Measurements from ENCODE around the gene NFASC. TPM values are rescaled to one million over a fixed set of nuclear protein-coding genes. Genes with fewer than 3 reads are reported as not detected.

NFASC gene
- total RNA-seq, 2 donors from 2014 or later = 0.21 to 0.65 TPM

GRCh38 chr1:204841798-204842197 is 28.9 kb upstream of the NFASC start:
- H3K27ac Mint-ChIP-seq = no peak overlapping the region
- peaks cover 29% of the 10 kb centered on the region for H3K27me3 Mint-ChIP-seq
- no peak for ATAC-seq (replicated peaks)
- H3K4me3 Mint-ChIP-seq = no peak overlapping the region
- peaks cover 4% of the 10 kb centered on the region for H3K9me3 Mint-ChIP-seq
- H3K36me3 Mint-ChIP-seq (ENCODE audit: low read depth) = no peaks in the 10 kb centered on the region
- H3K4me1 Mint-ChIP-seq = peaks cover 7% of the 10 kb centered on the region

GRCh38 chr1:204842369-204842768 is 28.3 kb upstream of the NFASC start:
- no peak for ATAC-seq (replicated peaks)
- no peak overlapping the region for H3K27ac Mint-ChIP-seq
- H3K27me3 Mint-ChIP-seq = peaks cover 25% of the 10 kb centered on the region
- peaks cover 2% of the 10 kb centered on the region for H3K9me3 Mint-ChIP-seq
- H3K36me3 Mint-ChIP-seq (ENCODE audit: low read depth) = no peaks in the 10 kb centered on the region
- peaks cover 2% of the 10 kb centered on the region for H3K4me1 Mint-ChIP-seq
- H3K4me3 Mint-ChIP-seq = no peak overlapping the region

GRCh38 chr1:204842892-204843291 is 27.8 kb upstream of the NFASC start:
- H3K36me3 Mint-ChIP-seq (ENCODE audit: low read depth) = no peaks in the 10 kb centered on the region
- H3K9me3 Mint-ChIP-seq = no peaks in the 10 kb centered on the region
- no peaks in the 10 kb centered on the region for H3K4me1 Mint-ChIP-seq
- H3K27me3 Mint-ChIP-seq = peaks cover 21% of the 10 kb centered on the region
- H3K27ac Mint-ChIP-seq = no peak overlapping the region
- no peak overlapping the region for H3K4me3 Mint-ChIP-seq
- no peak for ATAC-seq (replicated peaks)

- Mint-ChIP-seq H3K4me1 (no peaks in the 10 kb centered on the region), H3K9me3 (no peaks in the 10 kb centered on the region)
- ATAC-seq (replicated peaks) = no peak
These were observed 24.1 kb upstream of the NFASC start for GRCh38 chr1:204846546-204846945.

GRCh38 chr1:204848579-204848978 is 22.1 kb upstream of the NFASC start:
- H3K4me3 Mint-ChIP-seq = no peak overlapping the region
- no peaks in the 10 kb centered on the region for H3K4me1 Mint-ChIP-seq
- no peak overlapping the region for H3K27ac Mint-ChIP-seq
- no peak for ATAC-seq (replicated peaks)
- H3K9me3 Mint-ChIP-seq = no peaks in the 10 kb centered on the region
- peaks cover 4% of the 10 kb centered on the region for H3K27me3 Mint-ChIP-seq
- H3K36me3 Mint-ChIP-seq (ENCODE audit: low read depth) = no peaks in the 10 kb centered on the region

More at GRCh38 chr1:204846546-204846945, 24.1 kb upstream of the NFASC start:
- no peaks in the 10 kb centered on the region for H3K36me3 Mint-ChIP-seq (ENCODE audit: low read depth)
- peaks cover 4% of the 10 kb centered on the region for H3K27me3 Mint-ChIP-seq
- H3K4me3 Mint-ChIP-seq = no peak overlapping the region
- no peak overlapping the region for H3K27ac Mint-ChIP-seq

- Mint-ChIP-seq H3K27me3 (peaks cover 10% of the 10 kb centered on the region), H3K4me3 (no peak overlapping the region), H3K9me3 (no peaks in the 10 kb centered on the region), H3K27ac (no peak overlapping the region), H3K4me1 (no peaks in the 10 kb centered on the region), H3K36me3 (ENCODE audit: low read depth) (no peaks in the 10 kb centered on the region)
- no peak for ATAC-seq (replicated peaks)
These were observed 17.8 kb upstream of the NFASC start for GRCh38 chr1:204852854-204853253.

- Mint-ChIP-seq H3K9me3 (no peaks in the 10 kb centered on the region), H3K36me3 (ENCODE audit: low read depth) (no peaks in the 10 kb centered on the region), H3K4me1 (no peaks in the 10 kb centered on the region), H3K4me3 (no peak overlapping the region), H3K27me3 (peaks cover 10% of the 10 kb centered on the region), H3K27ac (no peak overlapping the region)
- ATAC-seq (replicated peaks) = no peak
These were observed 17.2 kb upstream of the NFASC start for GRCh38 chr1:204853436-204853835.

GRCh38 chr1:204854286-204854685 is 16.4 kb upstream of the NFASC start:
- Mint-ChIP-seq H3K36me3 (ENCODE audit: low read depth) (no peaks in the 10 kb centered on the region), H3K27me3 (peaks cover 10% of the 10 kb centered on the region), H3K4me1 (no peaks in the 10 kb centered on the region), H3K27ac (no peak overlapping the region), H3K4me3 (no peak overlapping the region), H3K9me3 (no peaks in the 10 kb centered on the region)
- no peak for ATAC-seq (replicated peaks)

GRCh38 chr1:204858363-204858821 is 12.3 kb upstream of the NFASC start:
- H3K9me3 Mint-ChIP-seq = no peaks in the 10 kb centered on the region
- H3K27me3 Mint-ChIP-seq = peaks cover 26% of the 10 kb centered on the region
- H3K27ac Mint-ChIP-seq = no peak overlapping the region
- H3K36me3 Mint-ChIP-seq (ENCODE audit: low read depth) = no peaks in the 10 kb centered on the region
- H3K4me3 Mint-ChIP-seq = no peak overlapping the region
- ATAC-seq (replicated peaks) = no peak
- H3K4me1 Mint-ChIP-seq = no peaks in the 10 kb centered on the region

GRCh38 chr1:204859861-204860267 is 10.8 kb upstream of the NFASC start:
- peaks cover 26% of the 10 kb centered on the region for H3K27me3 Mint-ChIP-seq

GRCh38 chr1:204863024-204863423 is 7.6 kb upstream of the NFASC start:
- no peaks in the 10 kb centered on the region for H3K9me3 Mint-ChIP-seq

More at GRCh38 chr1:204859861-204860267, 10.8 kb upstream of the NFASC start:
- H3K4me1 Mint-ChIP-seq = no peaks in the 10 kb centered on the region
- no peaks in the 10 kb centered on the region for H3K36me3 Mint-ChIP-seq (ENCODE audit: low read depth)
- ATAC-seq (replicated peaks) = no peak
- no peaks in the 10 kb centered on the region for H3K9me3 Mint-ChIP-seq
- H3K27ac Mint-ChIP-seq = no peak overlapping the region
- no peak overlapping the region for H3K4me3 Mint-ChIP-seq

GRCh38 chr1:204863730-204864129 is 6.9 kb upstream of the NFASC start:
- Mint-ChIP-seq H3K27ac (no peak overlapping the region), H3K9me3 (no peaks in the 10 kb centered on the region), H3K36me3 (ENCODE audit: low read depth) (no peaks in the 10 kb centered on the region), H3K4me1 (no peaks in the 10 kb centered on the region), H3K4me3 (no peak overlapping the region), H3K27me3 (peaks cover 26% of the 10 kb centered on the region)
- ATAC-seq (replicated peaks) = no peak

More at GRCh38 chr1:204863024-204863423, 7.6 kb upstream of the NFASC start:
- Mint-ChIP-seq H3K4me1 (no peaks in the 10 kb centered on the region), H3K27ac (no peak overlapping the region), H3K36me3 (ENCODE audit: low read depth) (no peaks in the 10 kb centered on the region), H3K4me3 (no peak overlapping the region), H3K27me3 (peaks cover 25% of the 10 kb centered on the region)
- ATAC-seq (replicated peaks) = no peak

GRCh38 chr1:204866051-204866596 is 4.5 kb upstream of the NFASC start:
- Mint-ChIP-seq H3K27ac (no peak overlapping the region), H3K4me1 (no peaks in the 10 kb centered on the region), H3K4me3 (no peak overlapping the region), H3K27me3 (peaks cover 26% of the 10 kb centered on the region), H3K36me3 (ENCODE audit: low read depth) (no peaks in the 10 kb centered on the region), H3K9me3 (no peaks in the 10 kb centered on the region)
- ATAC-seq (replicated peaks) = no peak

GRCh38 chr1:204867203-204867602 is 3.5 kb upstream of the NFASC start:
- Mint-ChIP-seq H3K27me3 (peaks cover 24% of the 10 kb centered on the region), H3K27ac (no peak overlapping the region), H3K9me3 (no peaks in the 10 kb centered on the region), H3K36me3 (ENCODE audit: low read depth) (no peaks in the 10 kb centered on the region), H3K4me3 (no peak overlapping the region), H3K4me1 (no peaks in the 10 kb centered on the region)
- ATAC-seq (replicated peaks) = no peak

GRCh38 chr1:204867666-204868339 is 2.9 kb upstream of the NFASC start:
- no peak for ATAC-seq (replicated peaks)
- H3K4me3 Mint-ChIP-seq = no peak overlapping the region
- H3K4me1 Mint-ChIP-seq = no peaks in the 10 kb centered on the region
- H3K36me3 Mint-ChIP-seq (ENCODE audit: low read depth) = no peaks in the 10 kb centered on the region
- H3K27me3 Mint-ChIP-seq = peaks cover 21% of the 10 kb centered on the region
- no peak overlapping the region for H3K27ac Mint-ChIP-seq
- H3K9me3 Mint-ChIP-seq = no peaks in the 10 kb centered on the region
